ENCODE data around the gene SEMA4D.

SEMA4D gene

GRCh38 chr9:89363311-89363670 lies 134.6 kb downstream of the SEMA4D start:
- no peak overlapping the region for H2BK15ac ChIP-seq (replicated peaks; ENCODE audit: low read depth)
- peaks cover 16% of the 10 kb centered on the region for H3K36me3 ChIP-seq (ENCODE audit: control insufficient read depth, insufficient read depth, low read length)
- no peak overlapping the region for H3K27ac ChIP-seq (ENCODE audit: low read depth, low read length)
- no peaks in the 10 kb centered on the region for H3K79me1 ChIP-seq (ENCODE audit: low read length)
- WGBS (ENCODE audit: extremely low coverage, insufficient coverage, low lambda C conversion rate): no CpG with 5 or more reads among the region's 6 CpGs
- no peaks in the 10 kb centered on the region for H3K27me3 ChIP-seq (ENCODE audit: insufficient read depth, low read length, poor library complexity)
- H2AK5ac ChIP-seq (ENCODE audit: low read length): no peak overlapping the region
- no peak overlapping the region for H3K18ac ChIP-seq (ENCODE audit: low read length)
- H4K5ac ChIP-seq (ENCODE audit: low read length): no peak overlapping the region
- H3K9ac ChIP-seq (ENCODE audit: low read length): no peak overlapping the region
- H3K56ac ChIP-seq (ENCODE audit: low read length): no peak overlapping the region
- no peak overlapping the region for H3K4me2 ChIP-seq (ENCODE audit: low read length)
- H2BK120ac ChIP-seq (ENCODE audit: low read depth, low read length): no peak overlapping the region
- no peak overlapping the region for H2BK5ac ChIP-seq (ENCODE audit: low read length)
- H3K4me3 ChIP-seq (ENCODE audit: low read length): no peak overlapping the region
- H3K79me2 ChIP-seq (ENCODE audit: control insufficient read depth, insufficient read depth, low read length): no peaks in the 10 kb centered on the region
- no peak for DNase-seq
- H3K23ac ChIP-seq (ENCODE audit: low read length): no peak overlapping the region
- no peak overlapping the region for H4K8ac ChIP-seq (ENCODE audit: low read depth, low read length)
- no peak overlapping the region for H3K4ac ChIP-seq (ENCODE audit: low read depth, low read length)
- no peaks in the 10 kb centered on the region for H3K4me1 ChIP-seq (ENCODE audit: control insufficient read depth, low read depth, low read length)

GRCh38 chr9:89362647-89363310 lies 135.1 kb downstream of the SEMA4D start:
- Histone ChIP-seq H3K4me3 (ENCODE audit: low read length) (no peak overlapping the region), H3K18ac (ENCODE audit: low read length) (no peak overlapping the region), H3K4me1 (ENCODE audit: control insufficient read depth, low read depth, low read length) (no peaks in the 10 kb centered on the region), H2AK5ac (ENCODE audit: low read length) (no peak overlapping the region), H3K23ac (ENCODE audit: low read length) (no peak overlapping the region), H4K5ac (ENCODE audit: low read length) (no peak overlapping the region), H3K27ac (ENCODE audit: low read depth, low read length) (no peak overlapping the region), H3K79me2 (ENCODE audit: control insufficient read depth, insufficient read depth, low read length) (no peaks in the 10 kb centered on the region), H4K8ac (ENCODE audit: low read depth, low read length) (no peak overlapping the region), H3K9ac (ENCODE audit: low read length) (no peak overlapping the region), H3K56ac (ENCODE audit: low read length) (no peak overlapping the region), H2BK5ac (ENCODE audit: low read length) (no peak overlapping the region), H3K4me2 (ENCODE audit: low read length) (no peak overlapping the region), H3K79me1 (ENCODE audit: low read length) (no peaks in the 10 kb centered on the region), H3K27me3 (ENCODE audit: insufficient read depth, low read length, poor library complexity) (no peaks in the 10 kb centered on the region), H2BK15ac (replicated peaks; ENCODE audit: low read depth) (no peak overlapping the region), H2BK120ac (ENCODE audit: low read depth, low read length) (no peak overlapping the region), H3K36me3 (ENCODE audit: control insufficient read depth, insufficient read depth, low read length) (peaks cover 18% of the 10 kb centered on the region), H3K4ac (ENCODE audit: low read depth, low read length) (no peak overlapping the region)
- no peak for DNase-seq
- no CpG with 5 or more reads among the region's 10 CpGs for WGBS (ENCODE audit: extremely low coverage, insufficient coverage, low lambda C conversion rate)

DNA sequence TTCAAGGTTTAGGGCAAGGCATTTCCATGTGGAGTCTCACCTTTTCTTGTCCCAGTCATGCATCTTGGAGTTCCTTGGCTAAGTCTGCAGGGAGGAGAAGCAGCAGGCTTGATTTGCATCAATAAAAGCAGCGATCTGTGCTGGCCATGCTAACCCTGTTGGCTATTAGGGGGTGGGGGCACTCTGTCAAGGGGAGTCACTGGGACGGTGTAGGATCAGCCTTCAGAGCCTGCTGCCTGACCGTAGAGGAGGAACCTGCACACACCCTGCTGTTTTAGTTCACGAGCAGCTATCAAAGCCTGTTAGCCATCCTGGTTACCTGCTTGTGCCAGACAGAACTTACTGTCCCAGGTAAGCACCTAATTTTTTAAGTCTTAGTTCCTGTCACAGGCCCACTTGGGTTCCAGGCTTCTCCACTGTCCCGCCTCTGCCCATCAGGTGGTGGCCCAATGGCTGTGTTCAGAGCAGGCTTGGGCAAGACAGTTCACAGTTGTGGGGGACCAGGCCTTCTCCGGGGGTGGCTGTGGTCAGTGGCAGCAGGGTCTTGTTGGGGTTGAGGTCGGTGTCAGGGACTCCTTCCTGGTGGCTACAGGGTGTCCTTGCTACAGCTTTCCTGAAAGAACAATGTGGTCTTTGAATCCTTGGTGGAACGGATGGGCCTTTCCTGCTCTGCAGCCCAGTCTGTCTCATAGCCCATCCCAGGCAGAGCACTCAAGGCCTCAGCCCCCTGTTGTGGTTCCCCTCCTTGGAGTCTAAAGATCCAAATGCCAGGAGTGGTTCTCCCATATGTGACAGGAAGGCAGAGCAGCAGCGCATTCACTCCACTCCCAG lies 135.9 kb downstream of the SEMA4D start:
- Histone ChIP-seq H2BK15ac (replicated peaks; ENCODE audit: low read depth) (no peak overlapping the region), H3K56ac (ENCODE audit: low read length) (no peak overlapping the region), H3K23ac (ENCODE audit: low read length) (no peak overlapping the region), H3K79me2 (ENCODE audit: control insufficient read depth, insufficient read depth, low read length) (no peaks in the 10 kb centered on the region), H3K79me1 (ENCODE audit: low read length) (no peaks in the 10 kb centered on the region), H2BK5ac (ENCODE audit: low read length) (no peak overlapping the region), H3K27ac (ENCODE audit: low read depth, low read length) (no peak overlapping the region), H2BK120ac (ENCODE audit: low read depth, low read length) (no peak overlapping the region), H2AK5ac (ENCODE audit: low read length) (no peak overlapping the region), H3K18ac (ENCODE audit: low read length) (no peak overlapping the region), H3K4me1 (ENCODE audit: control insufficient read depth, low read depth, low read length) (no peaks in the 10 kb centered on the region), H3K4me3 (ENCODE audit: low read length) (no peak overlapping the region), H3K4me2 (ENCODE audit: low read length) (no peak overlapping the region), H4K5ac (ENCODE audit: low read length) (no peak overlapping the region), H3K4ac (ENCODE audit: low read depth, low read length) (no peak overlapping the region), H3K27me3 (ENCODE audit: insufficient read depth, low read length, poor library complexity) (no peaks in the 10 kb centered on the region), H3K9ac (ENCODE audit: low read length) (no peak overlapping the region), H4K8ac (ENCODE audit: low read depth, low read length) (no peak overlapping the region), H3K36me3 (ENCODE audit: control insufficient read depth, insufficient read depth, low read length) (peaks cover 23% of the 10 kb centered on the region)
- DNase-seq: no peak
- no CpG with 5 or more reads among the region's 9 CpGs for WGBS (ENCODE audit: extremely low coverage, insufficient coverage, low lambda C conversion rate)

GRCh38 chr9:89361031-89361430 lies 136.9 kb downstream of the SEMA4D start:
- H4K8ac ChIP-seq (ENCODE audit: low read depth, low read length): no peak overlapping the region
- no peak overlapping the region for H3K56ac ChIP-seq (ENCODE audit: low read length)
- no peak overlapping the region for H2AK5ac ChIP-seq (ENCODE audit: low read length)
- H3K4me2 ChIP-seq (ENCODE audit: low read length): no peak overlapping the region
- no peaks in the 10 kb centered on the region for H3K79me2 ChIP-seq (ENCODE audit: control insufficient read depth, insufficient read depth, low read length)
- no peaks in the 10 kb centered on the region for H3K4me1 ChIP-seq (ENCODE audit: control insufficient read depth, low read depth, low read length)
- no peak overlapping the region for H2BK15ac ChIP-seq (replicated peaks; ENCODE audit: low read depth)
- WGBS (ENCODE audit: extremely low coverage, insufficient coverage, low lambda C conversion rate): no CpG with 5 or more reads among the region's 6 CpGs
- H3K36me3 ChIP-seq (ENCODE audit: control insufficient read depth, insufficient read depth, low read length): peaks cover 23% of the 10 kb centered on the region
- H3K18ac ChIP-seq (ENCODE audit: low read length): no peak overlapping the region
- DNase-seq: no peak
- H3K27ac ChIP-seq (ENCODE audit: low read depth, low read length): no peak overlapping the region
- H3K27me3 ChIP-seq (ENCODE audit: insufficient read depth, low read length, poor library complexity): no peaks in the 10 kb centered on the region
- no peak overlapping the region for H3K23ac ChIP-seq (ENCODE audit: low read length)
- no peaks in the 10 kb centered on the region for H3K79me1 ChIP-seq (ENCODE audit: low read length)
- no peak overlapping the region for H3K4ac ChIP-seq (ENCODE audit: low read depth, low read length)
- no peak overlapping the region for H2BK120ac ChIP-seq (ENCODE audit: low read depth, low read length)
- H3K4me3 ChIP-seq (ENCODE audit: low read length): no peak overlapping the region
- H2BK5ac ChIP-seq (ENCODE audit: low read length): no peak overlapping the region
- no peak overlapping the region for H4K5ac ChIP-seq (ENCODE audit: low read length)
- H3K9ac ChIP-seq (ENCODE audit: low read length): no peak overlapping the region

DNA sequence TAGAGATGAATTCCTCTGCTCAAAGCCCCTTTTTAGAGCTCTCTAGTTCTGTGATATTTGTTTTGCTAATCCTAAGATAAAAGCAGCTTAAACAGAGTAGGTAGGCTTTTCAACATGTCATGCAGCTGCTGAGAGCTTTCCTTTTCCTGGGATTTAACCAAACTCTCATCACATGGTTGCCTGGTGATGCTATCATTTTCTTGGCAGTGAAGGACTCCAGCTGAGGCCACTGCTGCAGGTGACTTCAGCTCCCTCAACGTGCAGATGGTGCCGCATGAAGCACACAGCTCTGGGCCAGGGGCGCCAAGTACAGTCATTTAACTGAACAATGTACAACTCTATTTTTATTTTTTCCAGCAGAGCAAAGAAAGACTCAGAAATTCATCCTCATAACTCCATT lies 137.4 kb downstream of the SEMA4D start:
- H2BK120ac ChIP-seq (ENCODE audit: low read depth, low read length): no peak overlapping the region
- no peaks in the 10 kb centered on the region for H3K4me1 ChIP-seq (ENCODE audit: control insufficient read depth, low read depth, low read length)
- no peak overlapping the region for H2AK5ac ChIP-seq (ENCODE audit: low read length)
- no peak overlapping the region for H3K18ac ChIP-seq (ENCODE audit: low read length)
- no peak overlapping the region for H3K27ac ChIP-seq (ENCODE audit: low read depth, low read length)
- H3K4me2 ChIP-seq (ENCODE audit: low read length): no peak overlapping the region
- no peak overlapping the region for H3K9ac ChIP-seq (ENCODE audit: low read length)
- H3K79me1 ChIP-seq (ENCODE audit: low read length): no peaks in the 10 kb centered on the region
- no peak overlapping the region for H2BK15ac ChIP-seq (replicated peaks; ENCODE audit: low read depth)
- no peak overlapping the region for H3K23ac ChIP-seq (ENCODE audit: low read length)
- no CpG with 5 or more reads among the region's 3 CpGs for WGBS (ENCODE audit: extremely low coverage, insufficient coverage, low lambda C conversion rate)
- no peak overlapping the region for H4K5ac ChIP-seq (ENCODE audit: low read length)
- no peaks in the 10 kb centered on the region for H3K27me3 ChIP-seq (ENCODE audit: insufficient read depth, low read length, poor library complexity)
- no peak for DNase-seq
- peaks cover 23% of the 10 kb centered on the region for H3K36me3 ChIP-seq (ENCODE audit: control insufficient read depth, insufficient read depth, low read length)
- H3K4ac ChIP-seq (ENCODE audit: low read depth, low read length): no peak overlapping the region
- H2BK5ac ChIP-seq (ENCODE audit: low read length): no peak overlapping the region
- H3K4me3 ChIP-seq (ENCODE audit: low read length): no peak overlapping the region
- no peak overlapping the region for H4K8ac ChIP-seq (ENCODE audit: low read depth, low read length)
- no peak overlapping the region for H3K56ac ChIP-seq (ENCODE audit: low read length)
- no peaks in the 10 kb centered on the region for H3K79me2 ChIP-seq (ENCODE audit: control insufficient read depth, insufficient read depth, low read length)

Measured in mesendoderm (in vitro differentiated cells).